Panc1 (cell line): ENCODE data around the gene APLNR. TPM values are rescaled to one million over a fixed set of nuclear protein-coding genes. Genes with fewer than 3 reads are reported as not detected.

Experiments used
- ATAC-seq: fragments of 200-7000 bp; cut with Tn5 transposase; 2 replicates; pipeline ENCODE4 v1.9.1; 2020; ENCODE audit warnings: mild to moderate bottlenecking, moderate library complexity
- BruUV-seq: library from RNA; stranded (reverse); fragments of 400-500 nt; replicated peaks from 2 replicates; lab custom pipeline; 2021; lab: Mats Ljungman, UMichigan
- CTCF ChIA-PET: fragments of 300-600 bp; sonication (Branson Sonifier 250); formaldehyde crosslinking; loops from one replicate; lab custom pipeline; 2022; ENCODE audit warnings: antibody characterized with exemption; lab: Charles Lee
- POLR2A ChIA-PET: fragments of 300-600 bp; sonication (Branson Sonifier 250); formaldehyde crosslinking; loops from one replicate; lab custom pipeline; 2022; ENCODE audit warnings: antibody characterized with exemption; lab: Charles Lee
- DNase-seq: peaks from one replicate; pipeline ENCODE4 v3.0.0-alpha.2; 2010; ENCODE audit warnings: low read depth, low spot score
- H3K27ac ChIP-seq: 2 replicates; pipeline ENCODE4 v1.5.1; 2011; ENCODE audit warnings: mild to moderate bottlenecking, low read length, inconsistent platforms
- H3K27me3 ChIP-seq: fragments of 200-500 bp; sonication (Bioruptor generic); 2 replicates; pipeline ENCODE4 v1.6.0; 2014; ENCODE audit warnings: low read length, inconsistent platforms; ENCODE audit not compliant: control insufficient read depth, insufficient read depth
- H3K36me3 ChIP-seq: fragments of 200-500 bp; sonication (Bioruptor generic); 2 replicates; pipeline ENCODE4 v1.5.1; 2014; ENCODE audit warnings: inconsistent platforms, mild to moderate bottlenecking, low read length, moderate library complexity; ENCODE audit not compliant: control insufficient read depth, insufficient read depth
- H3K4me1 ChIP-seq: 2 replicates; pipeline ENCODE4 v1.5.1; 2011; ENCODE audit warnings: inconsistent platforms, mild to moderate bottlenecking, low read length, moderate library complexity; ENCODE audit not compliant: control insufficient read depth, insufficient read depth
- H3K4me3 ChIP-seq, 2 experiments: 2 replicates each; pipeline ENCODE4 v1.5.1; 2011 to 2012; ENCODE audit warnings: low read depth in 2 of 2, low read length in 2 of 2, mild to moderate bottlenecking in 2 of 2, inconsistent platforms in 1 of 2, moderate library complexity in 1 of 2
- H3K9me3 ChIP-seq: fragments of 200-500 bp; sonication (Bioruptor generic); 2 replicates; pipeline ENCODE4 v1.5.1; 2014; ENCODE audit warnings: low read depth, mild to moderate bottlenecking, inconsistent platforms, low read length, moderate library complexity; ENCODE audit not compliant: control insufficient read depth, insufficient read depth
- POLR2AphosphoS5 ChIP-seq: IDR thresholded peaks from 2 replicates; pipeline ENCODE4 v1.6.1; 2012; ENCODE audit warnings: mild to moderate bottlenecking, low read depth, low read length, moderate library complexity
- SIN3A ChIP-seq: IDR thresholded peaks from 2 replicates; pipeline ENCODE4 v1.6.1; 2012; ENCODE audit warnings: low read depth, mild to moderate bottlenecking, low read length, moderate library complexity, borderline replicate concordance; ENCODE audit not compliant: insufficient read depth
- TCF7L2 ChIP-seq: IDR thresholded peaks from 2 replicates; pipeline ENCODE4 v1.6.1; 2011; ENCODE audit warnings: mild to moderate bottlenecking, low read depth, low read length, inconsistent platforms
- in situ Hi-C: cut with HindIII; loops from 2 replicates; pipeline ENCODE4 v1.10.0; 2016; ENCODE audit warnings: low sequenced_read_pairs, low pct_unique_long_range_greater_than_20kb
- intact Hi-C: fragments of 100-400 bp; cut with micrococcal nuclease; formaldehyde crosslinking; loops from one replicate; pipeline ENCODE4 v1.10.0; 2022; ENCODE audit not compliant: unreplicated experiment
- total RNA-seq: library from RNA; stranded (reverse); gene quantifications from one replicate; pipeline ENCODE4 v1.2.1, GENCODE V29; 2021; ENCODE audit not compliant: unreplicated experiment
- TF ChIP-seq, protein P1 (sequence below), 2 experiments: IDR thresholded peaks; 2 replicates each; pipeline ENCODE4 v1.6.1; 2011 to 2012; ENCODE audit warnings: low read depth in 2 of 2, control low read depth in 1 of 2, low read length in 1 of 2, mild to moderate bottlenecking in 1 of 2, moderate library complexity in 1 of 2; ENCODE audit not compliant: insufficient read depth in 1 of 2
- TF ChIP-seq, protein P2 (sequence below): fragments of 450-650 bp; IDR thresholded peaks from 2 replicates; pipeline ENCODE4 v1.5.1; 2017; ENCODE audit warnings: mild to moderate bottlenecking

The APLNR gene
- total RNA-seq, 1 experiment from 2014 or later: not detected

DNA sequence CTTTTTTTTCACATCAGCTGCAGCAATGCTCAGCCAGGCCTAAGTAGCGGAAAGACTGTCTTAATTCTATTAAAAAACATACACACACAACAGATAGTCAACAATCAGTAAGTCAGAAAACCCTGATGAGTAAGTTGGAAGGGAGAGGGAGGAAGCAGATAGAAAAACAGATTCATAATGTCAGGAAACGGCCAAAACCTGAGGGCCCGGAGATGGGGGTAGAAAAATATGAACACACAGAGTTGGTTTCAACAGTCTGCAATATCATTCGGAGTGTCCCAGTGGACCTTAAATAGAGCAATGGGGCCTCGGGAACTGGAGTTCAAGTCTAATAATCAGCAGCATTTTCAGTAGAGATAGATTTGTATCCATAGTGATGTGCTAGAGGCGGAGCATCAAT lies 40.5 kb downstream of the APLNR start:
- in situ Hi-C loops: no loop called here
- H3K4me3 ChIP-seq: no peak overlapping the region
- intact Hi-C loops: no loop called here
- no TSS peak for BruUV-seq
- H3K9me3 ChIP-seq: no peaks in the 10 kb centered on the region
- no peak for ATAC-seq
- TF ChIP-seq SIN3A (no peak), TCF7L2 (no peak), POLR2AphosphoS5 (no peak)
- TF ChIP-seq, protein P1, sequence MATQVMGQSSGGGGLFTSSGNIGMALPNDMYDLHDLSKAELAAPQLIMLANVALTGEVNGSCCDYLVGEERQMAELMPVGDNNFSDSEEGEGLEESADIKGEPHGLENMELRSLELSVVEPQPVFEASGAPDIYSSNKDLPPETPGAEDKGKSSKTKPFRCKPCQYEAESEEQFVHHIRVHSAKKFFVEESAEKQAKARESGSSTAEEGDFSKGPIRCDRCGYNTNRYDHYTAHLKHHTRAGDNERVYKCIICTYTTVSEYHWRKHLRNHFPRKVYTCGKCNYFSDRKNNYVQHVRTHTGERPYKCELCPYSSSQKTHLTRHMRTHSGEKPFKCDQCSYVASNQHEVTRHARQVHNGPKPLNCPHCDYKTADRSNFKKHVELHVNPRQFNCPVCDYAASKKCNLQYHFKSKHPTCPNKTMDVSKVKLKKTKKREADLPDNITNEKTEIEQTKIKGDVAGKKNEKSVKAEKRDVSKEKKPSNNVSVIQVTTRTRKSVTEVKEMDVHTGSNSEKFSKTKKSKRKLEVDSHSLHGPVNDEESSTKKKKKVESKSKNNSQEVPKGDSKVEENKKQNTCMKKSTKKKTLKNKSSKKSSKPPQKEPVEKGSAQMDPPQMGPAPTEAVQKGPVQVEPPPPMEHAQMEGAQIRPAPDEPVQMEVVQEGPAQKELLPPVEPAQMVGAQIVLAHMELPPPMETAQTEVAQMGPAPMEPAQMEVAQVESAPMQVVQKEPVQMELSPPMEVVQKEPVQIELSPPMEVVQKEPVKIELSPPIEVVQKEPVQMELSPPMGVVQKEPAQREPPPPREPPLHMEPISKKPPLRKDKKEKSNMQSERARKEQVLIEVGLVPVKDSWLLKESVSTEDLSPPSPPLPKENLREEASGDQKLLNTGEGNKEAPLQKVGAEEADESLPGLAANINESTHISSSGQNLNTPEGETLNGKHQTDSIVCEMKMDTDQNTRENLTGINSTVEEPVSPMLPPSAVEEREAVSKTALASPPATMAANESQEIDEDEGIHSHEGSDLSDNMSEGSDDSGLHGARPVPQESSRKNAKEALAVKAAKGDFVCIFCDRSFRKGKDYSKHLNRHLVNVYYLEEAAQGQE (IDR thresholded peaks at IDR 0.05; ENCODE audit: insufficient read depth in 1 of 2, low read depth in 2 of 2, low read length in 1 of 2): no peak
- TF ChIP-seq, protein P2, sequence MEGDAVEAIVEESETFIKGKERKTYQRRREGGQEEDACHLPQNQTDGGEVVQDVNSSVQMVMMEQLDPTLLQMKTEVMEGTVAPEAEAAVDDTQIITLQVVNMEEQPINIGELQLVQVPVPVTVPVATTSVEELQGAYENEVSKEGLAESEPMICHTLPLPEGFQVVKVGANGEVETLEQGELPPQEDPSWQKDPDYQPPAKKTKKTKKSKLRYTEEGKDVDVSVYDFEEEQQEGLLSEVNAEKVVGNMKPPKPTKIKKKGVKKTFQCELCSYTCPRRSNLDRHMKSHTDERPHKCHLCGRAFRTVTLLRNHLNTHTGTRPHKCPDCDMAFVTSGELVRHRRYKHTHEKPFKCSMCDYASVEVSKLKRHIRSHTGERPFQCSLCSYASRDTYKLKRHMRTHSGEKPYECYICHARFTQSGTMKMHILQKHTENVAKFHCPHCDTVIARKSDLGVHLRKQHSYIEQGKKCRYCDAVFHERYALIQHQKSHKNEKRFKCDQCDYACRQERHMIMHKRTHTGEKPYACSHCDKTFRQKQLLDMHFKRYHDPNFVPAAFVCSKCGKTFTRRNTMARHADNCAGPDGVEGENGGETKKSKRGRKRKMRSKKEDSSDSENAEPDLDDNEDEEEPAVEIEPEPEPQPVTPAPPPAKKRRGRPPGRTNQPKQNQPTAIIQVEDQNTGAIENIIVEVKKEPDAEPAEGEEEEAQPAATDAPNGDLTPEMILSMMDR: no peak
- H3K27me3 ChIP-seq: peaks cover under 1% of the 10 kb centered on the region; the same call in 1 of the 2 replicates
- CTCF ChIA-PET: no interaction called here
- POLR2A ChIA-PET: no interaction called here
- H3K27ac ChIP-seq: no peak overlapping the region
- H3K4me1 ChIP-seq: no peaks in the 10 kb centered on the region
- no peaks in the 10 kb centered on the region for H3K36me3 ChIP-seq
- DNase-seq: no peak

DNA sequence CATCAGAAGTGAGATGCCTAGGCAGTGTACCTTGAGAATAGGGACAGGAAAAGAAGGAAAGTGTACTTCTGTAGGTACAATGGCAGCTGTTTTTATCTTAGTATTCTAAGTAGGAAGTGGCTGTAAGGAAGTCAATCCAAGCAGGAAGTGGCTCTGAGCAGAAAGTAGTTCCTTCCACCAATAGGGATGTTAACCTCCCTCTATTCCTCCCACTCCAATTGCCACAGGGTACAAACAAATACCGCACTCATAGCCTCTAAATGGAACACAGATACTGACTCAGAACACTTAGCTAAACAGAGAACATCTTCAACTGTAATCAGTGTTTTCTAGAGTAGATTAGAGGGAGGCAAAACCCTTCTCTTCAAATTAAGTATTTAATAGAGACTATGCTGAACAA lies 44.7 kb downstream of the APLNR start:
- in situ Hi-C loops (no loop called here), intact Hi-C loops (no loop called here)
- DNase-seq: no peak
- no peak for ATAC-seq
- BruUV-seq: no TSS peak
- Histone ChIP-seq H3K4me1 (no peaks in the 10 kb centered on the region), H3K27ac (no peak overlapping the region), H3K36me3 (no peaks in the 10 kb centered on the region), H3K9me3 (no peaks in the 10 kb centered on the region), H3K4me3 (no peak overlapping the region), H3K27me3 (no peaks in the 10 kb centered on the region)
- TF ChIP-seq, protein P2: no peak
- TF ChIP-seq, protein P1 (IDR thresholded peaks at IDR 0.05; ENCODE audit: insufficient read depth in 1 of 2, low read depth in 2 of 2, low read length in 1 of 2): no peak
- TF ChIP-seq TCF7L2: no peak
- TF ChIP-seq SIN3A: no peak
- TF ChIP-seq POLR2AphosphoS5: no peak
- ChIA-PET POLR2A (no interaction called here), CTCF (no interaction called here)
